ENCODE measurements around the gene PDE10A.

DNA sequence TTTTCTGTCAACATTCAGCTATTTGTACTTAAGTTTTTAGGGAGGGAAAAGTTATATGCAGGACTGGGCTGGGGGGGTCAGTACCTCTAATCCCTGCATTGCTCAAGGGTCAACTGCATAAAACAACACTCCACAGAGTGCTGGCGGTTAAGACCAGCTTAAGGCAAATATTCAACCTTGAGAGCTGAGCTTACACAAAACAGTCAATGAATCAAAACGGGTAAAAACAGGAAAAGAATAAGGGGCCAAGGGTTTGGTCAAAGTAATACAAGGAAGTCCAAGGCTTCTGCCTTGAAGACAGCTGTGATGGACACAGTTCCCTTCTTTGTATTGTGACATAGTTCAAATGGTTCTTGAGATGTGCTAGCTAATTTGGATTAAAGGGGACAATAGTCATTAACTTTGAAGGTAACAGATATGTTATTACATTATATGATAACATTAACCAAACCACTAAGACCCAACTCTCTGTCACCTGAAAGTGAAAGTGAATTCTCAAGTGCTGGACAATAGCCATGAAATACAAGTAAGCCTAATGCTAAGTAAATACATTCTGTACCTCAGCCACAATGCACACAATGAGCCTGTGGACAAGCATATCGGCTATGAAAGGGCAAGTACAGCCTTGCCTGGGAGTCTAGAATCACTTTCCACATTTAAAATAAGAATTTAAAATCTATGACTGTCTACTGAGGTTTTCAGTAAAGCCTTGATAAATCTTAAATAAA lies 106.8 kb downstream of the PDE10A start:
- TF ChIP-seq ZNF274 (IDR thresholded peaks at IDR 0.05; ENCODE audit: low read depth, low read length) (no peak), YY1 (IDR thresholded peaks at IDR 0.05; ENCODE audit: insufficient read depth, insufficient read length) (no peak)

All from NT2/D1 (cell line).